ENCODE data around the gene ARNT2. TPM values are rescaled to one million over a fixed set of nuclear protein-coding genes. Genes with fewer than 3 reads are reported as not detected.

The ARNT2 gene
- total RNA-seq, 1 donor from 2014 or later = 9.1 TPM

DNA sequence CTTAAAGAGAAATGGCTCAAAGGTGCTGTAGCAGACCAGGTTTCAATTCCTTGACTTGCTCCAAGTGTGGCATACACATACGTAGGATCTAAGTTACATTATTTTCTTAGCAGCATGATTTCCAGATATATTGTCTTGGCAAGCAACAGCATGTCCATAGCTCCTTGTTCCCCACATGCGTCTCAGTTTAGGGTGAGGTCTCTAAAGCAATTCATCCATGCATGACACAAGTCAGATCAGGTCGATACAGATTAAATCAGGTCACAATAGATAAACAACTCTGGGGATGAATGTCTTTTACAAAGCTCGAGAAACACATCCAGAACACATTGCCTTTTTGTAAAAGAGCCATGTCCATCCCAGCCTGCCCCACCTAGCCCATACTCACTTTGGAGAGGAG lies 182.0 kb downstream of the ARNT2 start:
- TF ChIP-seq, protein P1, sequence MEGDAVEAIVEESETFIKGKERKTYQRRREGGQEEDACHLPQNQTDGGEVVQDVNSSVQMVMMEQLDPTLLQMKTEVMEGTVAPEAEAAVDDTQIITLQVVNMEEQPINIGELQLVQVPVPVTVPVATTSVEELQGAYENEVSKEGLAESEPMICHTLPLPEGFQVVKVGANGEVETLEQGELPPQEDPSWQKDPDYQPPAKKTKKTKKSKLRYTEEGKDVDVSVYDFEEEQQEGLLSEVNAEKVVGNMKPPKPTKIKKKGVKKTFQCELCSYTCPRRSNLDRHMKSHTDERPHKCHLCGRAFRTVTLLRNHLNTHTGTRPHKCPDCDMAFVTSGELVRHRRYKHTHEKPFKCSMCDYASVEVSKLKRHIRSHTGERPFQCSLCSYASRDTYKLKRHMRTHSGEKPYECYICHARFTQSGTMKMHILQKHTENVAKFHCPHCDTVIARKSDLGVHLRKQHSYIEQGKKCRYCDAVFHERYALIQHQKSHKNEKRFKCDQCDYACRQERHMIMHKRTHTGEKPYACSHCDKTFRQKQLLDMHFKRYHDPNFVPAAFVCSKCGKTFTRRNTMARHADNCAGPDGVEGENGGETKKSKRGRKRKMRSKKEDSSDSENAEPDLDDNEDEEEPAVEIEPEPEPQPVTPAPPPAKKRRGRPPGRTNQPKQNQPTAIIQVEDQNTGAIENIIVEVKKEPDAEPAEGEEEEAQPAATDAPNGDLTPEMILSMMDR (conservative IDR thresholded peaks at IDR 0.05; ENCODE audit: low read depth, low read length) = no peak
- no peak for DNase-seq (ENCODE audit: low read depth)
- H3K4me3 ChIP-seq (ENCODE audit: low read depth, low read length) = no peak overlapping the region

DNA sequence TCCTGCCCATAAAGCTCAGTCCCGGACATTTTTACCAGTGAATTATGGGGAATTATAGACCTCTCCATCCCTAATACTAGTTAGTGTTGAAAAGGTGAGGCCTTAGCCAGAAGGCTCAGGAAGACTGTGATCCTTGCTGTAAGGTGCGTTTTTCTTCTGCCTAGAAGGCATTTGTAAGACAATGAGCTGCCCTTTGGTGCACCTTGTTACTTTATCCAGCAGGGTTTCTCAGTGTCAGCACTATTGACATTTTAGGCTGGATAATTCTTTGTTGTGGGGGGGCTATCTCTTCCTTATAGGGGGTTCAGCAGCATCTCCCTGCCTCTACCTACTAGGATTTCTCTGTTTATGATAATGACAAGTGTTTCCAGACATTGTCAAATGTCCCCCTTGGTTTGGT lies 182.8 kb downstream of the ARNT2 start:
- DNase-seq (ENCODE audit: low read depth) = no peak
- TF ChIP-seq, protein P1 (conservative IDR thresholded peaks at IDR 0.05; ENCODE audit: low read depth, low read length) = no peak
- no peak overlapping the region for H3K4me3 ChIP-seq (ENCODE audit: low read depth, low read length)

DNA sequence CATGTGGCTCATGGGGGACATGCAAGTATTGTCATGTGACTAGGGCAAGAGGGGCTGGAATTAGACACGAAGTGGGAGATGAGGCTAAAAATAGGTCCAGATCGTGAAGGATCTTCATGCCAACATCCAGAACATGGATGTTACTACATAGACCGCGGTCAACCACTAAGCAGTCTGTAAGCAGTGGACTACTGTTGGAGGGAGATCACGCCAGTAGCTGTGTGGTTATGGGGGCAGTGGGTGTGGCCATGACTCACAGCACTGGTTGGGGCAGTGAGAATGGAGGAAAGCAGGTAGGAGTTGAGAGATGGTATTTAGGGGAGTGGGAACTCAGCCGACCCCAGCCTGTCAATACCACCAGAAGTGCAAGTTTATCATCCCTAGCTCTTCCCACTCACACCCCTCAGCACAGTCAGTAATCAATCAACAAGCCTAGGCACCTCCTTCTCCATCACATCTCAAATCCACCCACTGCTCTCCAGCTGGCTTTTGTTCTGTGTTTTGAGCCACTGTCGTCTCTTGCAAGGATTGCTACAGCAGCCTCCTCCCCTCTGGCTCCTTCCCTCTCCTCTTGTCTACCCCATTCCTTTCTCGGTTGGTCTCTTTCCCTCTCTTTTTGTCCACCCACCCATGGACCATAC lies 183.8 kb downstream of the ARNT2 start:
- H3K4me3 ChIP-seq (ENCODE audit: low read depth, low read length) = no peak overlapping the region
- TF ChIP-seq, protein P1 (conservative IDR thresholded peaks at IDR 0.05; ENCODE audit: low read depth, low read length) = no peak
- no peak for DNase-seq (ENCODE audit: low read depth)

DNA sequence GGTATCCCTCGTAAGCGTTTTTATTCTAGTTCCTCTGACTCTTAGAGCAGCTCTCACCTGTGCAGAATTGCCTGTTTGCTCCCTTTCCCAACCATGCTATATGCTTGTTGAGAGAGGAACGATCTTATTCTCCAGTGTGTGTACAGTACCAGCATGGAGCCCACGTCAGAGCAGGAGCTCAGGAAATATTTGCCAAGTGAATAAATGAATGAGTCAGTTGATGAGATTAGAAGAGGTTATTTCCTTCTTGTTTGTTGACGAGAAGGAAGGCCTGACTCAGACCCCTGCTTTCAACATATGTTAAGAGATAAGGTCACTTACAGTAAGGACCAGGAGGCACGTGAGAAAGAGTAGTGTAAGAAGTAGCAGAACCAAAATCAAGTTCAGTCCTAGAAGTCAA lies 184.6 kb downstream of the ARNT2 start:
- no peak for DNase-seq (ENCODE audit: low read depth)
- no peak overlapping the region for H3K4me3 ChIP-seq (ENCODE audit: low read depth, low read length)
- TF ChIP-seq, protein P1 (conservative IDR thresholded peaks at IDR 0.05; ENCODE audit: low read depth, low read length) = no peak

- DNase-seq (ENCODE audit: low read depth) = no peak
- TF ChIP-seq, protein P1 (conservative IDR thresholded peaks at IDR 0.05; ENCODE audit: low read depth, low read length) = no peak
- H3K4me3 ChIP-seq (ENCODE audit: low read depth, low read length) = no peak overlapping the region
Measured at GRCh38 chr15:80590761-80591355, 186.7 kb downstream of the ARNT2 start.

GRCh38 chr15:80591471-80591870 lies 187.3 kb downstream of the ARNT2 start:
- H3K4me3 ChIP-seq (ENCODE audit: low read depth, low read length) = no peak overlapping the region
- DNase-seq (ENCODE audit: low read depth) = no peak
- TF ChIP-seq, protein P1 (conservative IDR thresholded peaks at IDR 0.05; ENCODE audit: low read depth, low read length) = no peak

Data from epithelial cell of proximal tubule (primary cell).